K562 (cell line): ENCODE data around the gene UCP3. TPM values are rescaled to one million over a fixed set of nuclear protein-coding genes. Genes with fewer than 3 reads are reported as not detected.
A peak's percentile ranks its signal among the peaks of the same experiment; 100 is the strongest.

Source experiments
- ATF4 ChIP-seq: fragments of 450-650 bp; formaldehyde crosslinking; IDR thresholded peaks from 2 replicates; pipeline ENCODE4 v1.4.0; 2022; ENCODE audit warnings: mild to moderate bottlenecking, moderate library complexity
- BHLHE40 ChIP-seq: IDR thresholded peaks from 2 replicates; pipeline ENCODE4 v1.6.1; 2011; ENCODE audit warnings: low read length, improper control_type of control experiment
- CBX8 ChIP-seq: fragments of 200-600 bp; sonication (generic); IDR thresholded peaks from 2 replicates; pipeline ENCODE4 v1.6.1; 2012; ENCODE audit warnings: borderline replicate concordance, mixed run types, low read depth, mild to moderate bottlenecking, moderate library complexity, mixed read lengths, low read length, control low read depth, inconsistent platforms; ENCODE audit not compliant: poor library complexity, severe bottlenecking; ENCODE audit errors: extremely low read depth
- CHD4 ChIP-seq: fragments of 200-600 bp; sonication (generic); IDR thresholded peaks from 3 replicates; pipeline ENCODE4 v1.6.1; 2012; ENCODE audit warnings: low read depth, mild to moderate bottlenecking, mixed read lengths, low read length, inconsistent platforms; ENCODE audit not compliant: insufficient read depth, insufficient replicate concordance, poor library complexity, severe bottlenecking
- CTCF ChIP-seq, 3 experiments: IDR thresholded peaks in 2 of 3; conservative IDR thresholded peaks in 1 of 3; 2 replicates each; pipeline ENCODE4 v1.5.1; 2011 to 2012; ENCODE audit warnings: low read length in 3 of 3, mild to moderate bottlenecking in 3 of 3, control low read depth in 2 of 3, improper control_type of control experiment in 1 of 3, inconsistent platforms in 1 of 3, low read depth in 1 of 3, mixed read lengths in 1 of 3, moderate library complexity in 1 of 3; ENCODE audit not compliant: insufficient read depth in 2 of 3
- EP400 ChIP-seq: fragments of 450-650 bp; IDR thresholded peaks from 2 replicates; pipeline ENCODE4 v1.6.1; 2017; ENCODE audit warnings: antibody characterized with exemption, mild to moderate bottlenecking, moderate library complexity
- GMEB1 ChIP-seq: fragments of 250-450 bp; sonication (Bioruptor Pico); IDR thresholded peaks from 2 replicates; pipeline ENCODE4 v1.4.0; 2020; ENCODE audit warnings: mild to moderate bottlenecking
- MTA2 ChIP-seq: fragments of 450-650 bp; IDR thresholded peaks from 2 replicates; pipeline ENCODE4 v1.6.1; 2016; ENCODE audit warnings: low read depth
- NFXL1 ChIP-seq: fragments of 450-650 bp; formaldehyde crosslinking; IDR thresholded peaks from 2 replicates; pipeline ENCODE4 v1.4.0; 2021; ENCODE audit warnings: mild to moderate bottlenecking
- NRF1 ChIP-seq, 2 experiments: fragments of 450-650 bp; IDR thresholded peaks in 1 of 2; conservative IDR thresholded peaks in 1 of 2; 2 replicates each; pipeline ENCODE4 v1.6.1; 2014; ENCODE audit warnings: mild to moderate bottlenecking in 2 of 2
- POLR2AphosphoS5 ChIP-seq: IDR thresholded peaks from 2 replicates; pipeline ENCODE4 v1.6.1; 2011; ENCODE audit warnings: mild to moderate bottlenecking, low read depth, low read length, moderate library complexity; ENCODE audit not compliant: control insufficient read depth, insufficient read depth
- SRF ChIP-seq, 2 experiments: fragments of 250-450, 450-650 bp in 1 of 2; sonication (Bioruptor Pico) in 1 of 2; sonication (generic) in 1 of 2; formaldehyde crosslinking; IDR thresholded peaks; 2 replicates each; pipeline versions ENCODE4 v1.5.0 to v1.5.1; 2020 to 2022; ENCODE audit warnings: mild to moderate bottlenecking in 1 of 2, missing genetic modification reagents in 1 of 2
- TFAM ChIP-seq: fragments of 250-450 bp; sonication (Bioruptor Pico); conservative IDR thresholded peaks from 2 replicates; pipeline ENCODE4 v1.5.0; 2021; ENCODE audit warnings: mild to moderate bottlenecking, moderate library complexity
- TSC22D4 ChIP-seq: fragments of 450-650 bp; IDR thresholded peaks from 2 replicates; pipeline ENCODE4 v1.6.1; 2016; ENCODE audit warnings: missing genetic modification characterization, missing biosample characterization, control low read depth
- USF1 ChIP-seq: sonication (generic); formaldehyde crosslinking; IDR thresholded peaks from 2 replicates; pipeline ENCODE4 v1.9.0; 2022; ENCODE audit warnings: mild to moderate bottlenecking, missing genetic modification reagents
- YY1 ChIP-seq, 3 experiments: IDR thresholded peaks; 2 replicates each; pipeline ENCODE4 v1.6.1; 2011; ENCODE audit warnings: low read length in 2 of 3, mild to moderate bottlenecking in 2 of 3, moderate library complexity in 2 of 3, borderline replicate concordance in 1 of 3, control low read depth in 1 of 3, low read depth in 1 of 3; ENCODE audit not compliant: insufficient read depth in 3 of 3, insufficient replicate concordance in 2 of 3, control insufficient read depth in 1 of 3, insufficient read length in 1 of 3; ENCODE audit errors: extremely low read depth in 1 of 3
- ZNF232 ChIP-seq: sonication (generic); formaldehyde crosslinking; IDR thresholded peaks from 2 replicates; pipeline ENCODE4 v1.8.0; 2022; ENCODE audit warnings: mild to moderate bottlenecking, missing genetic modification reagents
- ZNF589 ChIP-seq: fragments of 200-800 bp; sonication (Bioruptor generic); IDR thresholded peaks from 2 replicates; pipeline ENCODE4 v1.6.1; 2016; ENCODE audit warnings: low read depth, missing genetic modification characterization, missing compliant biosample characterization
- ZNF668 ChIP-seq: fragments of 250-450 bp; sonication (Bioruptor Pico); IDR thresholded peaks from 2 replicates; pipeline ENCODE4 v1.8.0; 2022; ENCODE audit warnings: mild to moderate bottlenecking, inconsistent platforms
- ZNF75A ChIP-seq: fragments of 450-650 bp; formaldehyde crosslinking; IDR thresholded peaks from 2 replicates; pipeline ENCODE4 v1.4.0; 2020; ENCODE audit warnings: mild to moderate bottlenecking
- polyA plus RNA-seq, 8 experiments: library from polyadenylated mRNA; depleted of rRNA in 4 of 8; stranded (reverse) in 5 of 8; unstranded in 3 of 8; fragments of >200 nt; fragmentation: Nextera tagmentation in 2 of 8; fragmentation: Illumina TruSeq in 1 of 8; extraction: Ambion mirVana in 2 of 8; extraction: Trizol in 1 of 8; gene quantifications; 2 replicates each; pipeline versions ENCODE4 v1.2.1 to v1.2.3, GENCODE V29; 2011 to 2014; ENCODE audit warnings: inconsistent platforms in 1 of 8, missing spikeins in 1 of 8
- total RNA-seq, 7 experiments: library from RNA; depleted of rRNA in 6 of 7; stranded (reverse); fragments of >200 nt in 6 of 7; fragmentation: Illumina TruSeq in 2 of 7; extraction: Trizol in 2 of 7; gene quantifications; 2 replicates each; pipeline versions ENCODE4 v1.2.1 to v1.2.3, GENCODE V29; 2011 to 2021; ENCODE audit warnings: low replicate concordance in 1 of 7

UCP3 gene
- total and polyA plus RNA-seq, 9 of the 15 experiments (the other 6 are each of a cell fraction or from before 2014, with no cell fraction given), result 0.05 to 0.65 (median 0.25) TPM; not detected in 2

GRCh38 chr11:74011360-74012073, 2.6 kb upstream of the UCP3 start (continued):
- TF ChIP-seq BHLHE40 (peak; percentile 78), EP400 (peak; percentile 81), POLR2AphosphoS5 (peak; percentile 98), GMEB1 (CRISPR knock-in tag) (0 out of 2 replicates have a peak, but pooled peaks have one; percentile 16), ZNF589 (CRISPR knock-in tag) (peak; percentile 96), CBX8 (no peak), CTCF (IDR thresholded peaks at IDR 0.05 in 2 of 3, conservative IDR thresholded peaks at IDR 0.05 in 1 of 3; ENCODE audit: insufficient read depth in 2 of 3, low read depth in 1 of 3, low read length in 3 of 3) (no peak), USF1 (CRISPR knock-in tag) (0 out of 2 replicates have a peak, but pooled peaks have one; percentile 46), MTA2 (peak; percentile 97), SRF (CRISPR knock-in tag; IDR thresholded peaks at IDR 0.05) (no peak; a peak in 1 of 4 replicates), ZNF232 (CRISPR knock-in tag) (no peak), YY1 (IDR thresholded peaks at IDR 0.05; ENCODE audit: borderline replicate concordance in 1 of 3, control insufficient read depth in 1 of 3, extremely low read depth in 1 of 3, insufficient read depth in 3 of 3, insufficient read length in 1 of 3, insufficient replicate concordance in 2 of 3, low read depth in 1 of 3, low read length in 2 of 3) (peak in 2 of 3 experiments; percentile 30 to 56), TSC22D4 (tag) (no peak), ZNF75A (CRISPR knock-in tag) (no peak), TFAM (CRISPR knock-in tag) (no peak), NRF1 (conservative IDR thresholded peaks at IDR 0.05 in 1 of 2, IDR thresholded peaks at IDR 0.05 in 1 of 2) (peak; percentile 29 to 49; a peak in 3 of 4 replicates), NFXL1 (CRISPR knock-in tag) (0 out of 2 replicates have a peak, but pooled peaks have one; percentile 50), ATF4 (peak; percentile 58), ZNF668 (CRISPR knock-in tag) (no peak; the same call in 1 of the 2 replicates), CHD4 (no peak)
